Fibroblast of villous mesenchyme (primary cell): ENCODE results near the gene DDAH2. TPM values are rescaled to one million over a fixed set of nuclear protein-coding genes. Genes with fewer than 3 reads are reported as not detected.

Source experiments
- DNase-seq: peaks from one replicate; pipeline ENCODE4 v3.0.0-alpha.2; 2010; ENCODE audit warnings: low read depth
- H3K4me3 ChIP-seq: 2 replicates; pipeline ENCODE4 v1.5.1; 2011; ENCODE audit warnings: low read depth, mild to moderate bottlenecking, low read length
- CTCF ChIP-seq: IDR thresholded peaks from 2 replicates; pipeline ENCODE4 v1.5.1; 2012; ENCODE audit warnings: low read depth, mild to moderate bottlenecking, low read length; ENCODE audit not compliant: insufficient read depth
- total RNA-seq: library from RNA; depleted of rRNA; stranded (reverse); fragments of >200 nt; gene quantifications from 2 replicates; pipeline ENCODE4 v1.2.3, GENCODE V29; 2012

The DDAH2 gene
- total RNA-seq, 1 donor = 60.5 TPM

GRCh38 chr6:31744422-31744821 lies 15.3 kb upstream of the DDAH2 start:
- TF ChIP-seq CTCF = no peak

GRCh38 chr6:31742894-31743293 lies 13.8 kb upstream of the DDAH2 start:
- TF ChIP-seq CTCF = no peak
- no peak overlapping the region for H3K4me3 ChIP-seq
- no peak for DNase-seq

More at GRCh38 chr6:31744422-31744821, 15.3 kb upstream of the DDAH2 start:
- H3K4me3 ChIP-seq = no peak overlapping the region
- no peak for DNase-seq

GRCh38 chr6:31741815-31742214 lies 12.7 kb upstream of the DDAH2 start:
- no peak for DNase-seq
- H3K4me3 ChIP-seq = no peak overlapping the region
- TF ChIP-seq CTCF = no peak

GRCh38 chr6:31740397-31741223 lies 11.5 kb upstream of the DDAH2 start:
- TF ChIP-seq CTCF = no peak
- H3K4me3 ChIP-seq = peak overlapping the region; percentile 94
- no peak for DNase-seq

GRCh38 chr6:31739639-31740396 lies 10.7 kb upstream of the DDAH2 start, which contains the start of gene MSH5:
MSH5 (plus strand) TSS chr6:31740005; CDS start chr6:31740467, 462 bp downstream.
- peak; percentile 99 for DNase-seq
- TF ChIP-seq CTCF = no peak
- peak within 1 kb of the TSS; percentile 94 for H3K4me3 ChIP-seq

- DNase-seq = peak; percentile 84
- peak; percentile 33 for TF ChIP-seq CTCF
- peak overlapping the region; percentile 5 for H3K4me3 ChIP-seq
Measured at GRCh38 chr6:31737991-31738979, 9.2 kb upstream of the DDAH2 start.
